ENCODE results near the gene KLHL42. TPM values are rescaled to one million over a fixed set of nuclear protein-coding genes. Genes with fewer than 3 reads are reported as not detected.
A peak's percentile ranks its signal among the peaks of the same experiment; 100 is the strongest.

The KLHL42 gene
- total and polyA plus RNA-seq, 9 of the 15 experiments (the other 6 are each of a cell fraction or from before 2014, with no cell fraction given), result 1.5 to 11.8 (median 9.6) TPM

DNA sequence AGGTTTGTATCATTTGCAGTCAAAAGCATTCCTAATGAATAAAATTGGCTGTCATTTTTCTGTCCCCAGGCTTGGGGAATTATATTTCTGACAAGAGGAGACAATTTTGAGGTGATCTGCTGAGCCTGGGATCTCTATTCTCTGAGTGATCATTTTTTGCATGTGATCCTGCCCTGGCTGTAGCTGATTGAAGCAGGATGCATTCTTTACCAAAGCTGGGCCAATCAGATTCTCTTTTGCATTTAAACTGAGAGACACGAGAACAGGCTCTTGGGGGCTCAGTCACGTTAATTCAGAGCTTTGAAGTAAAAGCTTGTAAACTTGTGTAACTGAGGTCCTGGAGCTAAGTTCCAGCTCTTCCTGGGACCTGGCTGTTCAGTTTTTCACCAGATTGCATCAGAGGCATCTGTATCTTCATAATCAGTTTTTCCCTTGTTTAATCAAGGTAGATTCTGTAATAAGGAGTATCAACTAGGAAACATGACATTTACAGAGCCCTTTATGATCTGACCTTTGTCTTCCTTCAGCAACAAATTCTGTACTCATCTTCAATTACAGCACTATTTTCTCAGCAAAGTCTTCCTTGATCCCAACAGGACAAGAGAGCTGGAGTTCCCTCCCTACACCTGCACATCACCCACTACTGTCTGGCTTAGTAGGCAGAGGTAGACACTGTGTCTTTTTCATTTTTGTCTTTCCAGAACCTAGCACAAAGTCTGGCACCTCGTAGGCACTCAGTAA lies 35.0 kb downstream of the KLHL42 start:
- ChIA-PET POLR2A (interaction anchor here (0.7 to 0.8 kb wide), 2 partner anchors 27 to 64 kb away, joined by 3 read pairs; no protein-coding TSS in a partner anchor), CTCF (ENCODE audit: low intra/inter-chr PET ratio) (no interaction called here)
- H3K4me2 ChIP-seq (ENCODE audit: insufficient read depth, low read length), result no peak overlapping the region
- no peak overlapping the region for H3K4me3 ChIP-seq
- H3K79me2 ChIP-seq (ENCODE audit: control insufficient read depth, insufficient read depth, low read length), result no peaks in the 10 kb centered on the region
- H3K4me1 ChIP-seq (replicated peaks in 1 of 2; ENCODE audit: control insufficient read depth in 2 of 2, insufficient read depth in 2 of 2, low read length in 2 of 2), result peaks cover 0 to 5% of the 10 kb centered on the region in 2 experiments; a peak in 1 of 5 replicates
- 25% methylated on average over 3 of the region's 3 CpGs for WGBS (ENCODE audit: insufficient coverage, low coverage, missing lambda C conversion rate)
- no peaks in the 10 kb centered on the region for H3K36me3 ChIP-seq (ENCODE audit: control insufficient read depth, insufficient read depth, low read length)
- in situ Hi-C loops (cut with MboI), result no loop called here
- TF ChIP-seq ETV1 (tag; conservative IDR thresholded peaks at IDR 0.05; ENCODE audit: low read depth) (no peak), CXXC5 (CRISPR knock-in tag; IDR thresholded peaks at IDR 0.05) (0 out of 2 replicates have a peak, but pooled peaks have one; percentile 19), TCFL5 (CRISPR knock-in tag; conservative IDR thresholded peaks at IDR 0.05) (no peak), L3MBTL2 (IDR thresholded peaks at IDR 0.05) (peak; percentile 45), EP300 (IDR thresholded peaks at IDR 0.05; ENCODE audit: low read length) (peak; percentile 34; the same call in 1 of the 2 replicates), ATF4 (CRISPR knock-in tag; IDR thresholded peaks at IDR 0.05) (0 out of 2 replicates have a peak, but pooled peaks have one; percentile 47), HCFC1 (IDR thresholded peaks at IDR 0.05; ENCODE audit: low read depth, low read length) (no peak), ZNF589 (CRISPR knock-in tag; IDR thresholded peaks at IDR 0.05; ENCODE audit: low read depth) (0 out of 2 replicates have a peak, but pooled peaks have one; percentile 20), CEBPG (CRISPR knock-in tag; IDR thresholded peaks at IDR 0.05) (no peak), CEBPG (tag; conservative IDR thresholded peaks at IDR 0.05 in 1 of 2, IDR thresholded peaks at IDR 0.05 in 1 of 2) (peak; percentile 14 to 85; a peak in 2 of 4 replicates), POLR2H (tag; IDR thresholded peaks at IDR 0.05; ENCODE audit: low read depth) (0 out of 2 replicates have a peak, but pooled peaks have one; percentile 34)
- TF ChIP-seq, protein P1, sequence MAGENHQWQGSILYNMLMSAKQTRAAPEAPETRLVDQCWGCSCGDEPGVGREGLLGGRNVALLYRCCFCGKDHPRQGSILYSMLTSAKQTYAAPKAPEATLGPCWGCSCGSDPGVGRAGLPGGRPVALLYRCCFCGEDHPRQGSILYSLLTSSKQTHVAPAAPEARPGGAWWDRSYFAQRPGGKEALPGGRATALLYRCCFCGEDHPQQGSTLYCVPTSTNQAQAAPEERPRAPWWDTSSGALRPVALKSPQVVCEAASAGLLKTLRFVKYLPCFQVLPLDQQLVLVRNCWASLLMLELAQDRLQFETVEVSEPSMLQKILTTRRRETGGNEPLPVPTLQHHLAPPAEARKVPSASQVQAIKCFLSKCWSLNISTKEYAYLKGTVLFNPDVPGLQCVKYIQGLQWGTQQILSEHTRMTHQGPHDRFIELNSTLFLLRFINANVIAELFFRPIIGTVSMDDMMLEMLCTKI (IDR thresholded peaks at IDR 0.05; ENCODE audit: partially characterized antibody), result no peak
- TF ChIP-seq, protein P2, sequence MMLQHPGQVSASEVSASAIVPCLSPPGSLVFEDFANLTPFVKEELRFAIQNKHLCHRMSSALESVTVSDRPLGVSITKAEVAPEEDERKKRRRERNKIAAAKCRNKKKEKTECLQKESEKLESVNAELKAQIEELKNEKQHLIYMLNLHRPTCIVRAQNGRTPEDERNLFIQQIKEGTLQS (IDR thresholded peaks at IDR 0.05), result peak; percentile 46; the same call in 1 of the 2 replicates
- TF ChIP-seq, protein P2 (CRISPR knock-in tag; conservative IDR thresholded peaks at IDR 0.05), result no peak
- H3K9me1 ChIP-seq (ENCODE audit: control insufficient read depth, insufficient read depth, low read length), result no peaks in the 10 kb centered on the region
- H3K27ac ChIP-seq (ENCODE audit: extremely low read depth, low read depth, low read length), result no peak overlapping the region
- FAIRE-seq (no peak), ATAC-seq (no peak), DNase-seq (ENCODE audit: extremely low read depth in 1 of 4, low spot score in 3 of 4) (no peak)
- intact Hi-C loops (cut with micrococcal nuclease), result no loop called here
- no peaks in the 10 kb centered on the region for H3K9me3 ChIP-seq (replicated peaks; ENCODE audit: control insufficient read depth, insufficient read depth, low read depth, low read length)
- BruUV-seq (replicated peaks), result no TSS peak
- H3K27me3 ChIP-seq (ENCODE audit: control insufficient read depth in 2 of 2, insufficient read depth in 2 of 2, low read length in 2 of 2), result peaks cover 0 to 4% of the 10 kb centered on the region in 2 experiments; a peak in 2 of 5 replicates
- H4K20me1 ChIP-seq (replicated peaks; ENCODE audit: control insufficient read depth, insufficient read depth, low read length), result no peaks in the 10 kb centered on the region
- peak overlapping the region; percentile 36; the same call in 1 of the 2 replicates for H2AFZ ChIP-seq (ENCODE audit: low read depth, low read length)
- H3K9ac ChIP-seq (ENCODE audit: insufficient read depth in 1 of 2, low read depth in 2 of 2, low read length in 2 of 2), result no peak overlapping the region

All from K562 (cell line).